HEK293 (cell line): ENCODE data around the gene TMEM50B.

Experiments
- BCL11B ChIP-seq: fragments of 450-650 bp; formaldehyde crosslinking; IDR thresholded peaks from 2 replicates; pipeline ENCODE4 v1.5.1; 2016; ENCODE audit warnings: low read depth, missing biosample characterization, missing genetic modification characterization
- ELK4 ChIP-seq: IDR thresholded peaks from 2 replicates; pipeline ENCODE4 v1.6.1; 2011; ENCODE audit warnings: mild to moderate bottlenecking, low read depth, low read length, borderline replicate concordance
- HOXC10 ChIP-seq: sonication (generic); formaldehyde crosslinking; IDR thresholded peaks from 2 replicates; pipeline ENCODE4 v1.8.1; 2023; ENCODE audit warnings: mild to moderate bottlenecking, missing genetic modification reagents
- TRIM28 ChIP-seq: IDR thresholded peaks from 2 replicates; pipeline ENCODE4 v1.6.1; 2011; ENCODE audit warnings: low read length, control low read depth, borderline replicate concordance
- ZBTB1 ChIP-seq: fragments of 450-650 bp; formaldehyde crosslinking; IDR thresholded peaks from 2 replicates; pipeline ENCODE4 v1.5.1; 2016; ENCODE audit warnings: missing biosample characterization, missing genetic modification characterization
- ZBTB20 ChIP-seq: fragments of 450-650 bp; formaldehyde crosslinking; IDR thresholded peaks from 2 replicates; pipeline ENCODE4 v1.5.1; 2016; ENCODE audit warnings: missing biosample characterization, missing genetic modification characterization
- ZBTB8A ChIP-seq: fragments of 450-650 bp; formaldehyde crosslinking; IDR thresholded peaks from 2 replicates; pipeline ENCODE4 v1.5.1; 2016; ENCODE audit warnings: missing biosample characterization, missing genetic modification characterization
- ZFP69B ChIP-seq: fragments of 450-650 bp; formaldehyde crosslinking; IDR thresholded peaks from 2 replicates; pipeline ENCODE4 v1.5.1; 2016; ENCODE audit warnings: missing biosample characterization, missing genetic modification characterization
- ZNF138 ChIP-seq: fragments of 450-650 bp; formaldehyde crosslinking; IDR thresholded peaks from 2 replicates; pipeline ENCODE4 v1.5.1; 2016; ENCODE audit warnings: missing biosample characterization, missing genetic modification characterization, borderline replicate concordance
- ZNF16 ChIP-seq: fragments of 450-650 bp; formaldehyde crosslinking; IDR thresholded peaks from 2 replicates; pipeline ENCODE4 v1.5.1; 2016; ENCODE audit warnings: low read depth, missing biosample characterization, missing genetic modification characterization
- ZNF2 ChIP-seq: fragments of 450-650 bp; formaldehyde crosslinking; IDR thresholded peaks from 2 replicates; pipeline ENCODE4 v1.5.1; 2016; ENCODE audit warnings: missing biosample characterization, missing genetic modification characterization
- ZNF239 ChIP-seq: fragments of 450-650 bp; formaldehyde crosslinking; IDR thresholded peaks from 2 replicates; pipeline ENCODE4 v1.5.1; 2016; ENCODE audit warnings: missing biosample characterization, missing genetic modification characterization
- ZNF24 ChIP-seq: fragments of 450-650 bp; formaldehyde crosslinking; IDR thresholded peaks from 2 replicates; pipeline ENCODE4 v1.5.1; 2016; ENCODE audit warnings: missing biosample characterization, missing genetic modification characterization
- ZNF26 ChIP-seq: fragments of 450-650 bp; formaldehyde crosslinking; IDR thresholded peaks from 2 replicates; pipeline ENCODE4 v1.5.1; 2016; ENCODE audit warnings: missing biosample characterization, missing genetic modification characterization
- ZNF280D ChIP-seq: fragments of 450-650 bp; formaldehyde crosslinking; IDR thresholded peaks from 2 replicates; pipeline ENCODE4 v1.5.1; 2016; ENCODE audit warnings: missing biosample characterization, missing genetic modification characterization
- ZNF423 ChIP-seq: fragments of 450-650 bp; formaldehyde crosslinking; IDR thresholded peaks from 2 replicates; pipeline ENCODE4 v1.5.1; 2016; ENCODE audit warnings: missing biosample characterization, missing genetic modification characterization
- ZNF510 ChIP-seq: fragments of 450-650 bp; formaldehyde crosslinking; IDR thresholded peaks from 2 replicates; pipeline ENCODE4 v1.5.1; 2018; ENCODE audit warnings: mild to moderate bottlenecking, missing genetic modification characterization, missing biosample characterization; ENCODE audit not compliant: insufficient replicate concordance
- ZNF544 ChIP-seq: fragments of 450-650 bp; formaldehyde crosslinking; IDR thresholded peaks from 2 replicates; pipeline ENCODE4 v1.5.0; 2017; ENCODE audit warnings: missing biosample characterization, missing genetic modification characterization
- ZNF549 ChIP-seq: fragments of 450-650 bp; IDR thresholded peaks from 2 replicates; pipeline ENCODE4 v1.5.1; 2018; ENCODE audit warnings: missing biosample characterization, missing genetic modification characterization, mild to moderate bottlenecking, inconsistent platforms, moderate library complexity
- ZNF600 ChIP-seq: fragments of 450-650 bp; formaldehyde crosslinking; IDR thresholded peaks from 2 replicates; pipeline ENCODE4 v1.5.1; 2016; ENCODE audit warnings: missing biosample characterization, missing genetic modification characterization
- ZNF654 ChIP-seq: fragments of 450-650 bp; formaldehyde crosslinking; IDR thresholded peaks from 2 replicates; pipeline ENCODE4 v1.5.1; 2016; ENCODE audit warnings: low read depth, missing biosample characterization, missing genetic modification characterization
- ZNF658 ChIP-seq: fragments of 450-650 bp; formaldehyde crosslinking; IDR thresholded peaks from 2 replicates; pipeline ENCODE4; 2016; ENCODE audit warnings: missing biosample characterization, missing genetic modification characterization
- ZSCAN5A ChIP-seq: fragments of 450-650 bp; formaldehyde crosslinking; IDR thresholded peaks from 2 replicates; pipeline ENCODE4 v1.5.1; 2016; ENCODE audit warnings: missing biosample characterization, missing genetic modification characterization
- TF ChIP-seq, protein P1 (sequence below): fragments of 450-650 bp; formaldehyde crosslinking; IDR thresholded peaks from 2 replicates; pipeline ENCODE4 v1.5.1; 2016; ENCODE audit warnings: missing biosample characterization, missing genetic modification characterization, borderline replicate concordance
- TF ChIP-seq, protein P2 (sequence below): fragments of 450-650 bp; formaldehyde crosslinking; IDR thresholded peaks from 2 replicates; pipeline ENCODE4 v1.5.1; 2016; ENCODE audit warnings: missing biosample characterization, missing genetic modification characterization
- TF ChIP-seq, protein P3 (sequence below): fragments of 450-650 bp; formaldehyde crosslinking; IDR thresholded peaks from 2 replicates; pipeline ENCODE4 v1.5.1; 2016; ENCODE audit warnings: missing biosample characterization, missing genetic modification characterization, low read depth

Gene TMEM50B

GRCh38 chr21:33479679-33480480, at the start of gene TMEM50B (continued):
- TF ChIP-seq ZNF423 (tag by site-specific recombination) (no peak; the same call in none of the 2 replicates), BCL11B (tag by site-specific recombination) (no peak; the same call in 1 of the 2 replicates), ZNF24 (0 out of 2 replicates have a peak, but pooled peaks have one; percentile 15), ZNF654 (no peak), ZNF138 (tag by site-specific recombination) (no peak), TRIM28 (no peak), ZSCAN5A (peak; percentile 79), ZNF280D (tag by site-specific recombination) (no peak), ZNF16 (tag by site-specific recombination) (no peak), ZNF26 (tag by site-specific recombination) (no peak), ZBTB20 (tag by site-specific recombination) (peak; percentile 93), ZNF549 (tag by site-specific recombination) (no peak), ELK4 (no peak), ZFP69B (tag by site-specific recombination) (no peak), ZNF544 (tag by site-specific recombination) (no peak), ZBTB1 (tag by site-specific recombination) (0 out of 2 replicates have a peak, but pooled peaks have one; percentile 25), ZBTB8A (peak; percentile 96), ZNF2 (no peak; the same call in 1 of the 2 replicates), ZNF510 (tag by site-specific recombination) (no peak), HOXC10 (peak; percentile 20; the same call in 1 of the 2 replicates), ZNF600 (tag by site-specific recombination) (peak; percentile 98), ZNF239 (peak; percentile 48; the same call in 1 of the 2 replicates), ZNF658 (no peak)
- TF ChIP-seq, protein P1, sequence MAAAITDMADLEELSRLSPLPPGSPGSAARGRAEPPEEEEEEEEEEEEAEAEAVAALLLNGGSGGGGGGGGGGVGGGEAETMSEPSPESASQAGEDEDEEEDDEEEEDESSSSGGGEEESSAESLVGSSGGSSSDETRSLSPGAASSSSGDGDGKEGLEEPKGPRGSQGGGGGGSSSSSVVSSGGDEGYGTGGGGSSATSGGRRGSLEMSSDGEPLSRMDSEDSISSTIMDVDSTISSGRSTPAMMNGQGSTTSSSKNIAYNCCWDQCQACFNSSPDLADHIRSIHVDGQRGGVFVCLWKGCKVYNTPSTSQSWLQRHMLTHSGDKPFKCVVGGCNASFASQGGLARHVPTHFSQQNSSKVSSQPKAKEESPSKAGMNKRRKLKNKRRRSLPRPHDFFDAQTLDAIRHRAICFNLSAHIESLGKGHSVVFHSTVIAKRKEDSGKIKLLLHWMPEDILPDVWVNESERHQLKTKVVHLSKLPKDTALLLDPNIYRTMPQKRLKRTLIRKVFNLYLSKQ (tag by site-specific recombination): no peak
- TF ChIP-seq, protein P2, sequence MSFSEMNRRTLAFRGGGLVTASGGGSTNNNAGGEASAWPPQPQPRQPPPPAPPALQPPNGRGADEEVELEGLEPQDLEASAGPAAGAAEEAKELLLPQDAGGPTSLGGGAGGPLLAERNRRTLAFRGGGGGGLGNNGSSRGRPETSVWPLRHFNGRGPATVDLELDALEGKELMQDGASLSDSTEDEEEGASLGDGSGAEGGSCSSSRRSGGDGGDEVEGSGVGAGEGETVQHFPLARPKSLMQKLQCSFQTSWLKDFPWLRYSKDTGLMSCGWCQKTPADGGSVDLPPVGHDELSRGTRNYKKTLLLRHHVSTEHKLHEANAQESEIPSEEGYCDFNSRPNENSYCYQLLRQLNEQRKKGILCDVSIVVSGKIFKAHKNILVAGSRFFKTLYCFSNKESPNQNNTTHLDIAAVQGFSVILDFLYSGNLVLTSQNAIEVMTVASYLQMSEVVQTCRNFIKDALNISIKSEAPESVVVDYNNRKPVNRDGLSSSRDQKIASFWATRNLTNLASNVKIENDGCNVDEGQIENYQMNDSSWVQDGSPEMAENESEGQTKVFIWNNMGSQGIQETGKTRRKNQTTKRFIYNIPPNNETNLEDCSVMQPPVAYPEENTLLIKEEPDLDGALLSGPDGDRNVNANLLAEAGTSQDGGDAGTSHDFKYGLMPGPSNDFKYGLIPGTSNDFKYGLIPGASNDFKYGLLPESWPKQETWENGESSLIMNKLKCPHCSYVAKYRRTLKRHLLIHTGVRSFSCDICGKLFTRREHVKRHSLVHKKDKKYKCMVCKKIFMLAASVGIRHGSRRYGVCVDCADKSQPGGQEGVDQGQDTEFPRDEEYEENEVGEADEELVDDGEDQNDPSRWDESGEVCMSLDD: no peak
- TF ChIP-seq, protein P3, sequence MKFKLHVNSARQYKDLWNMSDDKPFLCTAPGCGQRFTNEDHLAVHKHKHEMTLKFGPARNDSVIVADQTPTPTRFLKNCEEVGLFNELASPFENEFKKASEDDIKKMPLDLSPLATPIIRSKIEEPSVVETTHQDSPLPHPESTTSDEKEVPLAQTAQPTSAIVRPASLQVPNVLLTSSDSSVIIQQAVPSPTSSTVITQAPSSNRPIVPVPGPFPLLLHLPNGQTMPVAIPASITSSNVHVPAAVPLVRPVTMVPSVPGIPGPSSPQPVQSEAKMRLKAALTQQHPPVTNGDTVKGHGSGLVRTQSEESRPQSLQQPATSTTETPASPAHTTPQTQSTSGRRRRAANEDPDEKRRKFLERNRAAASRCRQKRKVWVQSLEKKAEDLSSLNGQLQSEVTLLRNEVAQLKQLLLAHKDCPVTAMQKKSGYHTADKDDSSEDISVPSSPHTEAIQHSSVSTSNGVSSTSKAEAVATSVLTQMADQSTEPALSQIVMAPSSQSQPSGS (tag by site-specific recombination): no peak
